AG04449 (cell line): ENCODE measurements around the gene SYT8.

ENCODE experiments used
- CTCF ChIA-PET: fragments of 350-600 bp; formaldehyde crosslinking; extraction: SDS; loops from one replicate; lab custom pipeline; 2021; ENCODE audit warnings: antibody characterized with exemption; lab: Yijun Ruan, JAX
- POLR2A ChIA-PET: fragments of 400-600, 350-600 bp; formaldehyde crosslinking; extraction: SDS; loops from one replicate; lab custom pipeline; 2020; ENCODE audit warnings: antibody characterized with exemption, inconsistent platforms; lab: Yijun Ruan, JAX
- DNase-seq: peaks from one replicate; pipeline ENCODE4 v3.0.0-alpha.2; 2010; ENCODE audit warnings: low read depth, low spot score
- H3K4me3 ChIP-seq: 2 replicates; pipeline ENCODE4 v1.5.1; 2011; ENCODE audit warnings: low read depth, mild to moderate bottlenecking, control low read depth, low read length
- CTCF ChIP-seq: IDR thresholded peaks from one replicate; pipeline ENCODE4 v1.5.1; 2011; ENCODE audit warnings: mild to moderate bottlenecking, moderate library complexity, low read length, control low read depth, inconsistent platforms; ENCODE audit not compliant: insufficient read depth; ENCODE audit errors: missing control alignments

The SYT8 gene

GRCh38 chr11:1821562-1821961 is 13.2 kb upstream of the SYT8 start:
- TF ChIP-seq CTCF = no peak
- DNase-seq = no peak
- ChIA-PET POLR2A (no interaction called here), CTCF (interaction anchor here (0.9 to 4.8 kb wide), 5 partner anchors 10 to 169 kb away, joined by 4 to 47 read pairs (median 12); partner anchors contain the start of gene SYT8)
- no peak overlapping the region for H3K4me3 ChIP-seq

GRCh38 chr11:1822648-1823375 is 12.0 kb upstream of the SYT8 start:
- TF ChIP-seq CTCF = no peak
- no peak for DNase-seq
- no peak overlapping the region for H3K4me3 ChIP-seq
- POLR2A ChIA-PET = interaction anchor here (0.7 kb wide), 1 partner anchor 86 kb away, joined by 3 read pairs; no protein-coding TSS in a partner anchor
- CTCF ChIA-PET = interaction anchor here (0.7 to 4.8 kb wide), 6 partner anchors 9 to 331 kb away, joined by 3 to 47 read pairs (median 4); partner anchors contain the start of gene SYT8

GRCh38 chr11:1823376-1824220 is 11.2 kb upstream of the SYT8 start:
- POLR2A ChIA-PET = interaction anchor here (0.7 kb wide), 1 partner anchor 87 kb away, joined by 3 read pairs; no protein-coding TSS in a partner anchor
- no peak for TF ChIP-seq CTCF
- CTCF ChIA-PET = interaction anchor here (1.9 to 13.7 kb wide), 4 partner anchors 9 to 131 kb away, joined by 4 to 671 read pairs (median 30); partner anchors contain the start of gene SYT8
- no peak for DNase-seq
- H3K4me3 ChIP-seq = no peak overlapping the region

GRCh38 chr11:1824221-1825038 is 10.4 kb upstream of the SYT8 start:
- TF ChIP-seq CTCF = no peak
- no peak for DNase-seq
- POLR2A ChIA-PET = no interaction called here
- CTCF ChIA-PET = interaction anchor here (0.9 to 13.7 kb wide), 9 partner anchors 8 to 327 kb away, joined by 3 to 671 read pairs (median 5); partner anchors contain the start of gene KRTAP5-6
- no peak overlapping the region for H3K4me3 ChIP-seq

- no peak for DNase-seq
- H3K4me3 ChIP-seq = no peak overlapping the region
- ChIA-PET CTCF (interaction anchor here (0.9 to 13.7 kb wide), 11 partner anchors 8 to 326 kb away, joined by 3 to 671 read pairs (median 4); partner anchors contain the start of gene KRTAP5-6), POLR2A (no interaction called here)
- TF ChIP-seq CTCF = peak; percentile 60
Observed at GRCh38 chr11:1825039-1825740, 9.6 kb upstream of the SYT8 start.
